ENCODE measurements around the gene SLC49A3. TPM values are rescaled to one million over a fixed set of nuclear protein-coding genes. Genes with fewer than 3 reads are reported as not detected.

SLC49A3 gene
- total and polyA plus RNA-seq, 7 donors = 1.6 to 3.7 (median 3.0) TPM

- ATAC-seq (peak in 1 of 4 donors; percentile 12), DNase-seq (peak; percentile 12 to 46)
- H3K4me3 ChIP-seq = no peak overlapping the region
- H3K27me3 ChIP-seq (ENCODE audit: insufficient read depth in 3 of 3, low read length in 2 of 3) = peaks cover 0 to 40% (median 11%) of the 10 kb centered on the region in 3 donors
- H3K27ac ChIP-seq = no peak overlapping the region
- no peak for TF ChIP-seq CTCF (IDR thresholded peaks at IDR 0.05)
- 54 to 63% (median 56%) methylated on average over 25 to 28 of the region's 28 CpGs for WGBS, 3 donors
- H3K9me3 ChIP-seq = no peaks in the 10 kb centered on the region
- no peaks in the 10 kb centered on the region for H3K4me1 ChIP-seq
- intact Hi-C loops (cut with DNase I) = no loop called here
- H3K36me3 ChIP-seq (ENCODE audit: insufficient read depth in 1 of 2, low read depth in 1 of 2) = peaks cover 3 to 16% of the 10 kb centered on the region in 2 donors
These were observed 22.0 kb downstream of the SLC49A3 start for GRCh38 chr4:666822-667544.

GRCh38 chr4:666436-666810 is 22.5 kb downstream of the SLC49A3 start:
- DNase-seq (peak in 1 of 2 donors; percentile 50), ATAC-seq (peak in 1 of 4 donors; percentile 12)
- no peak overlapping the region for H3K4me3 ChIP-seq
- WGBS, 3 donors = 38 to 50% (median 39%) methylated on average over 22 of the region's 22 CpGs
- no peak overlapping the region for H3K27ac ChIP-seq
- peaks cover 0 to 45% (median 11%) of the 10 kb centered on the region in 3 donors for H3K27me3 ChIP-seq (ENCODE audit: insufficient read depth in 3 of 3, low read length in 2 of 3)
- H3K4me1 ChIP-seq = no peaks in the 10 kb centered on the region
- no peaks in the 10 kb centered on the region for H3K9me3 ChIP-seq
- TF ChIP-seq CTCF (IDR thresholded peaks at IDR 0.05) = no peak
- intact Hi-C loops (cut with DNase I) = no loop called here
- H3K36me3 ChIP-seq (ENCODE audit: insufficient read depth in 1 of 2, low read depth in 1 of 2) = peaks cover 0 to 11% of the 10 kb centered on the region in 2 donors

DNA sequence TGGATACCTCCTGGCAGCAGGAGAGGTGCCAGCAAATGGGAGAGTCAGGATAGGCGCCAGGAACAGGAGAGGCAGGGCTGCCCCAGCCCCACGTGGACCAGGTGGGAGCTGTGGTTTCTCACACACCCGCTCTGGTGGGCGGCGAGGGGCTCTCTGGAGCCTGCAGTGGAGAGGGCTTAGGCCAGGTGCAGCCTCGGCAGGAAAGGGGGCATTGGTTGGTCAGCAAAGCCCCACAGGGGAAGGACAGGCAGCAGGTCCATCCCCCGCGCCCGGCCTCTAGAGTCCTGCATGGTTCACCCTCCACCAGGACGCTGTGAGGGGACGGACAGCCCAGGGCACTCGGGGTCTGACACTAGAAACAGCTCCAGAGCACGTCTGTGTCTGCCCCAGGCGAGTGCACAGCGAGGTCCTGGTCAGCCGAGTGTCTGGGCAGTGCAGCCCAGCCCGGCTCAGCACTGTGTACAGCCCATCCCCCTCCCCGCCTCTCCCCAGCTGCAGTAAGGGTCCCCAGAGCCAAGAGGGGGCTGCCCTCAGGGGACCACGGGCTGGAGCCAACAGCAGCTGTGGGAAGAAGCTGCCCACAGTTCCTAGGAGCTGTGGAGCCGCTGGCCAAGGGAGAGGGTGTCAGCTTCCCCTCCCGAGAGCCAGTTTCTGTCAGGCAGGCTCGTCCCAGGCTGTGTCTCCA is 23.1 kb downstream of the SLC49A3 start:
- Histone ChIP-seq H3K27me3 (ENCODE audit: insufficient read depth in 3 of 3, low read length in 2 of 3) (peaks cover 0 to 49% (median 13%) of the 10 kb centered on the region in 3 donors), H3K27ac (no peak overlapping the region), H3K4me3 (no peak overlapping the region), H3K9me3 (no peaks in the 10 kb centered on the region), H3K4me1 (no peaks in the 10 kb centered on the region), H3K36me3 (ENCODE audit: insufficient read depth in 1 of 2, low read depth in 1 of 2) (peaks cover 0 to 5% of the 10 kb centered on the region in 2 donors)
- WGBS, 3 donors = 15 to 43% (median 32%) methylated on average over 15 to 22 of the region's 22 CpGs
- ATAC-seq (peak in 3 of 4 donors; percentile 12 to 21 (median 18)), DNase-seq (peak in 1 of 2 donors; percentile 53)
- intact Hi-C loops (cut with DNase I) = no loop called here
- no peak for TF ChIP-seq CTCF (IDR thresholded peaks at IDR 0.05)

GRCh38 chr4:665381-665750 is 23.6 kb downstream of the SLC49A3 start:
- WGBS, 3 donors = 81 to 85% (median 83%) methylated on average over 12 of the region's 12 CpGs
- Histone ChIP-seq H3K4me3 (no peak overlapping the region), H3K4me1 (no peaks in the 10 kb centered on the region), H3K9me3 (no peaks in the 10 kb centered on the region), H3K27ac (no peak overlapping the region), H3K27me3 (ENCODE audit: insufficient read depth in 3 of 3, low read length in 2 of 3) (peaks cover 0 to 49% (median 14%) of the 10 kb centered on the region in 3 donors), H3K36me3 (ENCODE audit: insufficient read depth in 1 of 2, low read depth in 1 of 2) (peaks cover 0 to under 1% of the 10 kb centered on the region in 2 donors)
- ATAC-seq = no peak
- no peak for TF ChIP-seq CTCF (IDR thresholded peaks at IDR 0.05)
- DNase-seq = peak; percentile 8 to 26
- intact Hi-C loops (cut with DNase I) = no loop called here
